H1 (cell line): ENCODE data around the gene MRM2. TPM values are rescaled to one million over a fixed set of nuclear protein-coding genes. Genes with fewer than 3 reads are reported as not detected.

Experiments
- CTCF ChIA-PET: fragments of 300-600 bp; sonication (Branson Sonifier 250); formaldehyde crosslinking; loops from one replicate; lab custom pipeline; 2021; ENCODE audit not compliant: partially characterized antibody; lab: Charles Lee
- POLR2A ChIA-PET: fragments of 300-600 bp; sonication (Branson Sonifier 250); formaldehyde crosslinking; loops from one replicate; lab custom pipeline; 2021; ENCODE audit warnings: inconsistent platforms; ENCODE audit not compliant: partially characterized antibody; lab: Charles Lee
- DNase-seq, 2 experiments: peaks; one replicate each; pipeline versions ENCODE4 v3.0.0 to v3.0.0-alpha.2; 2010 to 2022; ENCODE audit warnings: low spot score in 2 of 2, low read depth in 1 of 2, mixed read lengths in 1 of 2
- FAIRE-seq: peaks from 2 replicates; lab custom pipeline; 2011; peaks lifted over from hg19 to GRCh38; lab: Jason Lieb, UNC
- H2AFZ ChIP-seq: 2 replicates; pipeline ENCODE4 v1.8.1; 2012; ENCODE audit warnings: low read length, inconsistent platforms
- H2AK5ac ChIP-seq: 2 replicates; pipeline ENCODE4 v1.6.1; 2013; ENCODE audit warnings: low read depth, low read length
- H2BK120ac ChIP-seq: replicated peaks from 2 replicates; pipeline ENCODE3; 2013; ENCODE audit warnings: low read depth, low read length, inconsistent platforms
- H2BK12ac ChIP-seq: 2 replicates; pipeline ENCODE4 v1.6.1; 2013; ENCODE audit warnings: low read depth, low read length
- H2BK15ac ChIP-seq: 2 replicates; pipeline ENCODE4 v1.6.1; 2013; ENCODE audit warnings: low read length
- H2BK20ac ChIP-seq: 2 replicates; pipeline ENCODE4 v1.6.1; 2013; ENCODE audit warnings: low read length
- H2BK5ac ChIP-seq: 2 replicates; pipeline ENCODE4 v1.6.1; 2013; ENCODE audit warnings: low read depth, low read length
- H3K14ac ChIP-seq: 2 replicates; pipeline ENCODE4 v1.6.1; 2013; ENCODE audit warnings: inconsistent platforms; ENCODE audit not compliant: insufficient read length
- H3K18ac ChIP-seq: 2 replicates; pipeline ENCODE4 v1.6.1; 2013; ENCODE audit warnings: low read length; ENCODE audit errors: extremely low read depth
- H3K23ac ChIP-seq: 2 replicates; pipeline ENCODE4 v1.6.1; 2013; ENCODE audit warnings: inconsistent platforms; ENCODE audit not compliant: insufficient read length
- H3K23me2 ChIP-seq: 2 replicates; pipeline ENCODE4 v1.6.1; 2013; ENCODE audit warnings: low read depth, low read length
- H3K27ac ChIP-seq: 2 replicates; pipeline ENCODE4 v1.6.1; 2011; ENCODE audit warnings: low read depth, low read length, inconsistent platforms
- H3K27me3 ChIP-seq, 4 experiments: replicated peaks in 1 of 4; 1 replicate in 1 of 4; 2 replicates in 3 of 4; pipeline versions ENCODE4 v1.6.1 to v1.8.1; 2011 to 2013; ENCODE audit warnings: low read length in 3 of 4, mild to moderate bottlenecking in 3 of 4, inconsistent platforms in 2 of 4, mixed read lengths in 2 of 4, moderate library complexity in 1 of 4; ENCODE audit not compliant: control insufficient read depth in 3 of 4, insufficient read depth in 3 of 4; ENCODE audit errors: extremely low read depth in 1 of 4
- H3K36me3 ChIP-seq, 4 experiments: 2 replicates each; pipeline versions ENCODE4 v1.6.1 to v1.8.1; 2011 to 2013; ENCODE audit warnings: mild to moderate bottlenecking in 4 of 4, low read length in 3 of 4, moderate library complexity in 2 of 4, control low read depth in 1 of 4, inconsistent platforms in 1 of 4; ENCODE audit not compliant: insufficient read depth in 4 of 4, control insufficient read depth in 2 of 4
- H3K4ac ChIP-seq: replicated peaks from 2 replicates; pipeline ENCODE3; 2013; ENCODE audit warnings: low read length, low read depth, mixed read lengths, inconsistent platforms; ENCODE audit not compliant: insufficient read length
- H3K4me1 ChIP-seq, 4 experiments: replicated peaks in 1 of 4; 1 replicate in 1 of 4; 2 replicates in 3 of 4; pipeline versions ENCODE4 v1.6.1 to v1.8.1; 2011 to 2013; ENCODE audit warnings: low read length in 3 of 4, inconsistent platforms in 2 of 4, mixed read lengths in 1 of 4; ENCODE audit not compliant: insufficient read depth in 4 of 4, control insufficient read depth in 3 of 4
- H3K4me2 ChIP-seq, 2 experiments: 2 replicates each; pipeline versions ENCODE4 v1.6.1 to v1.8.1; 2011 to 2013; ENCODE audit warnings: low read depth in 2 of 2, low read length in 2 of 2, control low read depth in 1 of 2, inconsistent platforms in 1 of 2, mild to moderate bottlenecking in 1 of 2; ENCODE audit not compliant: insufficient read depth in 1 of 2
- H3K4me3 ChIP-seq, 4 experiments: fragments of 200-600, 300-600 bp in 1 of 4; sonication (generic), shearing (Covaris generic), sonication (Bioruptor Twin) in 1 of 4; 2 replicates each; pipeline versions ENCODE4 v1.5.1 to v1.8.1; 2011 to 2016; ENCODE audit warnings: low read length in 4 of 4, low read depth in 3 of 4, control low read depth in 2 of 4, inconsistent platforms in 2 of 4, mild to moderate bottlenecking in 2 of 4, mixed read lengths in 1 of 4, moderate library complexity in 1 of 4; ENCODE audit not compliant: insufficient read depth in 2 of 4; ENCODE audit errors: extremely low read depth in 1 of 4
- H3K56ac ChIP-seq: replicated peaks from 2 replicates; pipeline ENCODE3; 2013; ENCODE audit warnings: low read depth, mild to moderate bottlenecking, mixed read lengths, low read length, inconsistent platforms; ENCODE audit not compliant: insufficient read length
- H3K79me1 ChIP-seq: 2 replicates; pipeline ENCODE4 v1.6.1; 2013; ENCODE audit warnings: low read depth, low read length, control low read depth
- H3K79me2 ChIP-seq, 2 experiments: 2 replicates each; pipeline versions ENCODE4 v1.6.1 to v1.8.1; 2012 to 2013; ENCODE audit warnings: low read length in 2 of 2, mild to moderate bottlenecking in 2 of 2, inconsistent platforms in 1 of 2; ENCODE audit not compliant: insufficient read depth in 2 of 2, control insufficient read depth in 1 of 2
- H3K9ac ChIP-seq, 4 experiments: replicated peaks in 1 of 4; 1 replicate in 1 of 4; 2 replicates in 3 of 4; pipeline versions ENCODE4 v1.6.1 to v1.8.1; 2011 to 2013; ENCODE audit warnings: low read depth in 3 of 4, low read length in 3 of 4, control low read depth in 2 of 4, mild to moderate bottlenecking in 2 of 4, moderate library complexity in 2 of 4, inconsistent platforms in 1 of 4; ENCODE audit errors: extremely low read depth in 1 of 4
- H3K9me3 ChIP-seq, 2 experiments: 2 replicates each; pipeline versions ENCODE4 v1.6.1 to v1.8.1; 2012 to 2013; ENCODE audit warnings: mild to moderate bottlenecking in 2 of 2, moderate library complexity in 2 of 2, control low read depth in 1 of 2, inconsistent platforms in 1 of 2, low read depth in 1 of 2, low read length in 1 of 2, mixed read lengths in 1 of 2; ENCODE audit not compliant: insufficient read depth in 2 of 2
- H4K20me1 ChIP-seq, 2 experiments: replicated peaks in 1 of 2; 2 replicates each; pipeline versions ENCODE3 to v1.8.1; 2011 to 2013; ENCODE audit warnings: inconsistent platforms in 2 of 2, low read length in 2 of 2, mild to moderate bottlenecking in 1 of 2; ENCODE audit not compliant: insufficient read depth in 2 of 2, control insufficient read depth in 1 of 2
- H4K5ac ChIP-seq: 2 replicates; pipeline ENCODE4 v1.6.1; 2013; ENCODE audit warnings: low read length, low read depth, mixed read lengths, inconsistent platforms; ENCODE audit not compliant: insufficient read length
- H4K8ac ChIP-seq: 2 replicates; pipeline ENCODE4 v1.8.0; 2013; ENCODE audit warnings: mild to moderate bottlenecking, moderate library complexity, low read length, inconsistent platforms; ENCODE audit not compliant: insufficient read depth; ENCODE audit errors: extremely low read depth
- H4K91ac ChIP-seq: replicated peaks from 2 replicates; pipeline ENCODE3; 2013; ENCODE audit warnings: low read length, mixed read lengths, inconsistent platforms; ENCODE audit not compliant: insufficient read length
- ASH2L ChIP-seq: fragments of 200-600, 300-600 bp; sonication (generic); IDR thresholded peaks from one replicate; pipeline ENCODE4 v1.7.1; 2017; ENCODE audit warnings: low read length
- CBX8 ChIP-seq: fragments of 300-800, 300-1000 bp; sonication (generic); IDR thresholded peaks from 2 replicates; pipeline ENCODE4 v1.7.1; 2016; ENCODE audit warnings: low read depth, low read length, borderline replicate concordance
- CTBP2 ChIP-seq: IDR thresholded peaks from 2 replicates; pipeline ENCODE4 v1.7.0; 2011; ENCODE audit warnings: borderline replicate concordance, mild to moderate bottlenecking, moderate library complexity, mixed read lengths, low read length; ENCODE audit not compliant: insufficient read depth, insufficient read length
- EP300 ChIP-seq, 2 experiments: IDR thresholded peaks; 1 replicate in 1 of 2; 2 replicates in 1 of 2; pipeline ENCODE4 v1.6.1; 2011 to 2012; ENCODE audit warnings: low read depth in 2 of 2, low read length in 2 of 2, mild to moderate bottlenecking in 2 of 2, borderline replicate concordance in 1 of 2, inconsistent platforms in 1 of 2, moderate library complexity in 1 of 2
- GABPA ChIP-seq: IDR thresholded peaks from 2 replicates; pipeline ENCODE4 v1.6.1; 2011; ENCODE audit warnings: mild to moderate bottlenecking, low read length, moderate library complexity, borderline replicate concordance; ENCODE audit not compliant: insufficient read depth
- POLR2AphosphoS5 ChIP-seq: IDR thresholded peaks from 2 replicates; pipeline ENCODE4 v1.6.1; 2011; ENCODE audit warnings: low read depth, low read length
- TBP ChIP-seq: IDR thresholded peaks from 2 replicates; pipeline ENCODE4 v1.6.1; 2011; ENCODE audit warnings: low read depth, low read length, improper control_type of control experiment
- TEAD4 ChIP-seq: IDR thresholded peaks from 2 replicates; pipeline ENCODE4 v1.6.1; 2012; ENCODE audit warnings: low read depth, low read length, inconsistent platforms, mixed read lengths
- WGBS, 2 experiments: shearing (Covaris generic) in 1 of 2; methylation state at CpG; one replicate each; pipeline versions ENCODE4 v1.1.6 to v1.1.7; 2013 to 2015; ENCODE audit warnings: low lambda C conversion rate in 2 of 2, mixed read lengths in 2 of 2, inconsistent platforms in 1 of 2, low coverage in 1 of 2, missing lambda C conversion rate in 1 of 2; ENCODE audit not compliant: insufficient replicate concordance in 2 of 2, insufficient coverage in 1 of 2, insufficient read length in 1 of 2; ENCODE audit errors: extremely low coverage in 1 of 2, missing lambda C conversion rate in 1 of 2; 5-methylcytosine and 5-hydroxymethylcytosine counted together
- polyA plus RNA-seq, 7 experiments: library from polyadenylated mRNA; depleted of rRNA in 3 of 7; stranded (reverse) in 5 of 7; unstranded in 2 of 7; fragments of >200 nt in 5 of 7; fragments of 200-250 nt in 2 of 7; gene quantifications; 1 replicate in 5 of 7; 2 replicates in 1 of 7; 4 replicates in 1 of 7; pipeline versions ENCODE4 v1.2.1 to v1.2.3, GENCODE V29; 2011 to 2013; ENCODE audit warnings: missing spikeins in 2 of 7, mixed read lengths in 2 of 7
- total RNA-seq: library from RNA; stranded (reverse); fragmentation: NEBNext Ultra II Directional; extraction: Animal tissue kit (Norgen Biotek cat#: 25700); gene quantifications from 2 replicates; pipeline ENCODE4 v1.2.1, GENCODE V29; 2021

Gene MRM2
- total and polyA plus RNA-seq, 2 of the 8 experiments (the other 6 are each of a cell fraction or from before 2014, with no cell fraction given): 17.2 to 38.6 TPM

DNA sequence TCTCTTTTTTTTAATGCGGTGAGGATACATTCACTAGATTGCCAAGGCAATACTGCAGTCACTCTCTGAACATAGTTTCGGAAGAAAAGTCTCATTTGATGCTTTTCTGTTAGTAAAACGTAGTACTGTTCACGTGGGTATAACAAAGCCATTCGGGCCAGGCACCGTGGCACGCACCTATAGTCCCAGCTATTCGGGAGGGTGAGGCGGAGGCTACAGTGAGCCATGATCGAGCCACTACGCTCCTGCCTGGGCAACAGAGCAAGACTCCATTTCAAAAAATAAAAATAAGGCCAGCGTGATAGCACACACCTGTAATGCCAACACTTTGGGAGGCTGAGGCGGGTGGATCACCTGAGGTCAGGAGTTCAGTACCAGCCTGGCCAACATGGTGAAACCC lies 47.6 kb upstream of the MRM2 start:
- TF ChIP-seq POLR2AphosphoS5: no peak
- TF ChIP-seq CTBP2: no peak
- no peak for TF ChIP-seq EP300 (IDR thresholded peaks at IDR 0.05; ENCODE audit: borderline replicate concordance in 1 of 2, low read depth in 2 of 2, low read length in 2 of 2)
- TF ChIP-seq GABPA: no peak
- no peak for TF ChIP-seq CBX8
- TF ChIP-seq ASH2L: no peak
- no peak for TF ChIP-seq TBP
- TF ChIP-seq TEAD4: no peak
- no peak for FAIRE-seq
- Histone ChIP-seq H4K8ac (no peak overlapping the region), H3K4ac (no peak overlapping the region), H3K27me3 (no peaks in the 10 kb centered on the region; a peak in 1 of 7 replicates), H2AFZ (no peak overlapping the region), H3K23me2 (no peaks in the 10 kb centered on the region; the same call in 1 of the 2 replicates), H3K4me2 (no peak overlapping the region), H3K4me1 (no peaks in the 10 kb centered on the region), H3K27ac (no peak overlapping the region), H2BK20ac (no peak overlapping the region), H3K18ac (no peak overlapping the region), H4K5ac (no peak overlapping the region), H3K79me1 (peaks cover 10% of the 10 kb centered on the region; the same call in 1 of the 2 replicates), H3K14ac (no peak overlapping the region), H2BK5ac (no peak overlapping the region), H2BK120ac (no peak overlapping the region), H3K9me3 (no peaks in the 10 kb centered on the region; a peak in 1 of 4 replicates), H3K9ac (no peak overlapping the region), H3K4me3 (no peak overlapping the region), H3K79me2 (peaks cover 0 to 6% of the 10 kb centered on the region in 2 experiments; a peak in 1 of 4 replicates), H3K56ac (no peak overlapping the region), H3K36me3 (no peaks in the 10 kb centered on the region), H3K23ac (no peak overlapping the region), H2AK5ac (no peak overlapping the region), H2BK15ac (no peak overlapping the region), H4K91ac (no peak overlapping the region), H2BK12ac (no peak overlapping the region), H4K20me1 (peaks cover 0 to 6% of the 10 kb centered on the region in 2 experiments)
- DNase-seq: no peak
- WGBS, 2 experiments: 91% methylated on average over 13 of the region's 13 CpGs; no CpG with 5 or more reads in 1 of the 2 experiments
- POLR2A ChIA-PET: interaction anchor here (1.1 to 2.1 kb wide), 2 partner anchors 12 to 48 kb away, joined by 4 to 8 read pairs; no protein-coding TSS in a partner anchor
- CTCF ChIA-PET: interaction anchor here (1.6 kb wide), 1 partner anchor 9 kb away, joined by 3 read pairs; no protein-coding TSS in a partner anchor
